Measurements from ENCODE around the gene MKKS. TPM values are rescaled to one million over a fixed set of nuclear protein-coding genes. Genes with fewer than 3 reads are reported as not detected.
A peak's percentile ranks its signal among the peaks of the same experiment; 100 is the strongest.

Gene MKKS
- total RNA-seq, 2 experiments from 2014 or later, result 7.1 to 7.5 TPM

DNA sequence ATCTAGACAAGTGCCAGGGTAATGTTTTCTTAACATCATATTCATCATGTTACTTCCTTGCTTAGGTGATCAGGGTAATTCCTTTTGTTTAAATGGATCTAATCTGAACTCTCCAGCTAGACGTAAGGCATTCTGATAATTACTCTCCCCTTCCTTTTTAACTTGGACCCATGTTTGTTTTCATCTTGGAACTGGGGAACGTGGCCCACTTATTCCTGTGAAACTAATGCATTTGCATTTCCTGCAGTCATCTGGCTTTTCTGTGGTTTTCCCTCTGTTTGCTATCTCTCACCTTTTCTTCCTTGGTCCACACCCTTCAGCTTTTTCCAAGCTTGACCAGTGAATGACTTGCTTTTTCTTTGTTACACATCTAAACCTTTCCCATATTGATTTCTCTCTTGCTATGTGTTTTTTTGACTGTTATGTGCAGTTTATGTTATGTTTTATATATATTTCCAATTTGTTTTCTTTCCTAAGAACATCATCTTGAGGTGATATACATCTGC lies 34.4 kb upstream of the MKKS start:
- DNase-seq, result no peak
- Mint-ChIP-seq H3K4me1 (ENCODE audit: low read depth) (peaks cover 10% of the 10 kb centered on the region), H3K36me3 (peaks cover 19% of the 10 kb centered on the region), H3K27me3 (no peaks in the 10 kb centered on the region), H3K27ac (no peak overlapping the region), H3K4me3 (no peak overlapping the region), H3K9me3 (peaks cover 6% of the 10 kb centered on the region)
- CTCF ChIA-PET, result interaction anchor here (0.9 kb wide), 1 partner anchor 191 kb away, joined by 3 read pairs; no protein-coding TSS in a partner anchor
- intact Hi-C loops (cut with micrococcal nuclease), result no loop called here
- POLR2A ChIA-PET, result no interaction called here

DNA sequence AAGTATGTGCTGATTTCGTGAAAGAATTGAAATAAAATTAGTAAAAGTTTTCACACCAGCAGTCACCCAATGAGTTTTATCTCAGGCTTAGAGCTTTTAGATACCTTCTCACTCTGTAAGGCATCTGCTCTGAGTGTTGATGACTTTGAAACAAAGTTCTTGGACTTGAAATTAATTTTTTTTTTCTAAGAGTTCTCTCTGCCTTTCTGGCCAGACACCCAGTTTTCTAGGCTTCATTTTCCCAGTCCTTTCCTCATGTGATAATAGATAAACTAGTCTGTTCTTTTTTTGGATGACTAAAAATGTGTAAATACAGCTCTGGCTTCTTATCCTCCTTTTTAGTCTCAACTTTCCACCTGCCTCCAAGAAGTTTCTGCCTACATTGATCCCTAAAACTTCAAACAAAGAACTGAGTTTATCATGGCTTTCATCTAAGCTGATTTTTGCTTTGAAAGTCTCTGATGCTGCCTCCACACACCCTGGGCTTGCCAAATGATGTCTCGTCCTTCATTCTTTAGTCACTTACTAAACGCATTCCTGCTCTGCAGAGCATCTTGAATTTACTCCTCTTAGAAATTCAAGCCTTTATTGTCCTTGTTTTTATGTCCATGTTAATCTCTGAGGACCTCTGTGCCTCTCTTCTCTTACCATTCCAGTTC lies 33.8 kb upstream of the MKKS start:
- ChIA-PET POLR2A (no interaction called here), CTCF (interaction anchor here (0.6 kb wide), 1 partner anchor 10 kb away, joined by 3 read pairs; no protein-coding TSS in a partner anchor)
- H3K9me3 Mint-ChIP-seq, result peaks cover 8% of the 10 kb centered on the region
- H3K27ac Mint-ChIP-seq, result no peak overlapping the region
- no peaks in the 10 kb centered on the region for H3K27me3 Mint-ChIP-seq
- H3K36me3 Mint-ChIP-seq, result peaks cover 25% of the 10 kb centered on the region
- DNase-seq, result no peak
- intact Hi-C loops (cut with micrococcal nuclease), result no loop called here
- peaks cover 12% of the 10 kb centered on the region for H3K4me1 Mint-ChIP-seq (ENCODE audit: low read depth)
- H3K4me3 Mint-ChIP-seq, result no peak overlapping the region

DNA sequence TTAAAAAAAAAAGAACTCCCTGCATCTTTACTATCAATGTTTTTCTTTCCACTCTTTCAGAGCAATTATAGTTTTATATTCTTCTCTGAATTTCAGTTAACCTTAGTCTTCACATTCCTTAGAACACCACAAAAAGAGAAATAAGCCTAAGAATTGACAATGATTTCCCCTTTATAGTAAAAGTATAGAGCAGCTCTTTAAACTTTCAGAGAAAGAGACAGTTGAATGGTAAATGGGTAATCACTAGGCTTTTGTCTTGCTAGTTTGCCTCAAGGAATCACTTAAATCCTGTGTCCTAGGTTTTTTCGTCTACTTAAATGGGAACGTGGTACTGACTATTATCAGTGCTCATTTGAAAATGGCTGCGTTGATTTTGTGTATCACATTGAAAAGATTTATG lies 32.8 kb upstream of the MKKS start:
- ChIA-PET CTCF (no interaction called here), POLR2A (no interaction called here)
- DNase-seq, result no peak
- no peak overlapping the region for H3K27ac Mint-ChIP-seq
- H3K4me1 Mint-ChIP-seq (ENCODE audit: low read depth), result peaks cover 16% of the 10 kb centered on the region
- H3K36me3 Mint-ChIP-seq, result peaks cover 28% of the 10 kb centered on the region
- no peak overlapping the region for H3K4me3 Mint-ChIP-seq
- peaks cover 8% of the 10 kb centered on the region for H3K9me3 Mint-ChIP-seq
- H3K27me3 Mint-ChIP-seq, result no peaks in the 10 kb centered on the region
- intact Hi-C loops (cut with micrococcal nuclease), result no loop called here

DNA sequence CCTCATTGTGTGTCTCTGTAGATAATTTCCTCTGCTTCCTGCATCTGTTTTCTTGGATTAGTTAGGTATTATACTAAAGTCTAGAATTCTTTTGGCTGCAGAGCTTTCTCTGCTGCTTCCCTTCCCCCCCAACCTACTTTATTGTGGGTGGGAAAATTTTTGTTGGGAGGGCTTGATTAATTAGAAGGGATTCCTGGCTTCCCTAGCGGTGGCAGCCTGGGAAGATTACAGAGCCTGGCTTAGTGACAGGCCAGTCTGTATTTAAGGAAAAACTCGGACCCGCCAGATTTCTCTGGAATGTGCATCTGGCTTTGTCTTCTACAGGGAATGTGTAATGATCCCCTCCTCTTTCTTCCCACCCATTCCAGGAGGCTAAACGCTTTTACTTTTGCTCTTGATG lies 32.3 kb upstream of the MKKS start:
- DNase-seq, result no peak
- POLR2A ChIA-PET, result no interaction called here
- H3K36me3 Mint-ChIP-seq, result peaks cover 23% of the 10 kb centered on the region
- H3K27ac Mint-ChIP-seq, result no peak overlapping the region
- peaks cover 21% of the 10 kb centered on the region for H3K4me1 Mint-ChIP-seq (ENCODE audit: low read depth)
- H3K9me3 Mint-ChIP-seq, result peaks cover 3% of the 10 kb centered on the region
- H3K4me3 Mint-ChIP-seq, result no peak overlapping the region
- CTCF ChIA-PET, result no interaction called here
- intact Hi-C loops (cut with micrococcal nuclease), result no loop called here
- H3K27me3 Mint-ChIP-seq, result no peaks in the 10 kb centered on the region

DNA sequence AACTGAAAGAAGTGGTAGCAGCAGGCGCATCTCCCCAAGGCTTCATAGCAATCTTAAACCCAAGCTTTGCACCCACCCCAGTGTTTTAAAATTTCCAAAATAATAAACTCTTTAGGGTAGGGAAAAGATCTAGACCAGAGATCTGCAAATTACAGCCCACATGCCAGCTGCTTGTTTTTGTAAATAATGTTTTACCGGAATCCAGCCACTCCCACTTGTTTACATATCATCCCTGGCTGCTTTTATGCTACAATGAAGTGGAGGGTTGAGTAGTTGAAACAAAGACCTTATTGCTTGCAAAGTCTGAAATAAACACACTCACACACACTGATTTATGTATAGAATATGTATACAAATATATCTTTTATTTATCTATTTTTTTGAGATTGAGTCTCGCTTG lies 31.1 kb upstream of the MKKS start:
- H3K36me3 Mint-ChIP-seq, result peaks cover 23% of the 10 kb centered on the region

DNA sequence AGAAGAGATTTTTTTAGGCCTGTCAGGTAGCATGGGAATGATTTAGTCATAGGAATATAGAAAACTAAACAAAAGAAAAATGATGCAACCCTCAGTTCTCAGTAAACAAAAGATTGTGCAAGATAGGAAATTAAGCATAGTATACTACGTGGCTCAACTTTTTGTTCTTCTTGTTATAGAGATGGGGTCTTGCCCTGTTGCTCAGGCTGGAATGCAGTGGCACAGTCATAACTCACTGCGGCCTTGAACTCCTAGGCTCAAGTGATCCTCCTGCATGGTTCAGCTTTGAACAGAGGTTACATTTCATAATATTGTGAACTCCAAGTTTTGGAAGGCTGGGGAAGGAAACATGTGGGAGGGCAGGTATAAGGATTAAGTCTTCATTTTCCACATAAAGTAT lies 29.6 kb upstream of the MKKS start:
- no peaks in the 10 kb centered on the region for H3K27me3 Mint-ChIP-seq
- no peak overlapping the region for H3K4me3 Mint-ChIP-seq
- peaks cover 31% of the 10 kb centered on the region for H3K36me3 Mint-ChIP-seq
- H3K4me1 Mint-ChIP-seq (ENCODE audit: low read depth), result peaks cover 18% of the 10 kb centered on the region
- H3K27ac Mint-ChIP-seq, result no peak overlapping the region
- peaks cover 2% of the 10 kb centered on the region for H3K9me3 Mint-ChIP-seq
- ChIA-PET CTCF (no interaction called here), POLR2A (no interaction called here)
- intact Hi-C loops (cut with micrococcal nuclease), result no loop called here
- no peak for DNase-seq

More for the DNA sequence above, 31.1 kb upstream of the MKKS start:
- DNase-seq, result no peak
- H3K4me1 Mint-ChIP-seq (ENCODE audit: low read depth), result peaks cover 20% of the 10 kb centered on the region
- CTCF ChIA-PET, result interaction anchor here (1.0 kb wide), 1 partner anchor 66 kb away, joined by 3 read pairs; no protein-coding TSS in a partner anchor
- no peak overlapping the region for H3K4me3 Mint-ChIP-seq
- no peaks in the 10 kb centered on the region for H3K27me3 Mint-ChIP-seq
- no peak overlapping the region for H3K27ac Mint-ChIP-seq
- POLR2A ChIA-PET, result interaction anchor here (0.5 kb wide), 1 partner anchor 31 kb away, joined by 3 read pairs; no protein-coding TSS in a partner anchor
- intact Hi-C loops (cut with micrococcal nuclease), result no loop called here
- peaks cover 2% of the 10 kb centered on the region for H3K9me3 Mint-ChIP-seq

DNA sequence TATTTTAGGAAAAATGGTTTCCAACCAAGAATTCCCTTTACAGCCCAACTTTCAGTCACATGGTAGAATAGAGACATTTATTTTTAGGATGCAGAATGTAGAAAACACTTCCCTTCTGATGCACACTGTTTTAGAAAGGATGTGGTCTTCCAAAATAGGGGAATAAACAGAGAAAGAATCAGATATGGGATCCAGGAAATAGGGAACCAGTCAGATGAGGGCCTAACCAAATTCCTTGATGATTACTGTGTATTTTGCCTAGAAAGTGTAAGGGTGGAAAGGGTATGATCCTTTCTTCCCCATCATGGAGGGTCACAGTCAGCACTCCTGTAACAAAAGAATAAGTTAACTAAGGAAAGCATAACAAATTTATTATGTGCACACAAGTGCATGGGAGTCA lies 28.5 kb upstream of the MKKS start:
- ChIA-PET CTCF (no interaction called here), POLR2A (no interaction called here)
- no peak overlapping the region for H3K27ac Mint-ChIP-seq
- intact Hi-C loops (cut with micrococcal nuclease), result no loop called here
- H3K27me3 Mint-ChIP-seq, result no peaks in the 10 kb centered on the region
- no peak overlapping the region for H3K4me3 Mint-ChIP-seq
- peaks cover 11% of the 10 kb centered on the region for H3K4me1 Mint-ChIP-seq (ENCODE audit: low read depth)
- peaks cover 39% of the 10 kb centered on the region for H3K36me3 Mint-ChIP-seq
- DNase-seq, result no peak
- peaks cover 9% of the 10 kb centered on the region for H3K9me3 Mint-ChIP-seq

DNA sequence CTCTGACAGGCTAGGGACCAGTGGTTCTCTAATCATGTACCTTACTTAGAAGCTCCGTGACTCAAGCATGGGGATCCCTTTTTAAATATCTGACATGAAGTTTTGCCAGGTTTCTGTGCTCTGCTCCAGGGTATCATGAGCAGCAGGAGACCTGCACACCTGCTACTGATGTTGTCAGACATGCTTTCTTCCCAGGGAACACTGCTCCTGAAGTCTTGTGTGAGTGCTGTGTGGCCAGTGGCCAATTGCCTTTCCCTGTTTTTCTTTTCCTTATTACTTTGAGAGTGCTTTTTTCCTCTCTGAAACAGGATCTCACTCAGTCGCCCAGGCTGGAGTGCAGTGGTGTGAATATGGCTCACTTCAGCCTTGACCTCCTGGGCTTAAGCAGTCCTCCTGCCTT lies 27.5 kb upstream of the MKKS start:
- intact Hi-C loops (cut with micrococcal nuclease), result no loop called here
- Mint-ChIP-seq H3K36me3 (peaks cover 43% of the 10 kb centered on the region), H3K4me1 (ENCODE audit: low read depth) (peaks cover 11% of the 10 kb centered on the region), H3K27ac (no peak overlapping the region), H3K27me3 (no peaks in the 10 kb centered on the region), H3K4me3 (no peak overlapping the region), H3K9me3 (peaks cover 15% of the 10 kb centered on the region)
- ChIA-PET POLR2A (interaction anchor here (0.5 kb wide), 1 partner anchor 259 kb away, joined by 3 read pairs; no protein-coding TSS in a partner anchor), CTCF (no interaction called here)
- DNase-seq, result no peak

DNA sequence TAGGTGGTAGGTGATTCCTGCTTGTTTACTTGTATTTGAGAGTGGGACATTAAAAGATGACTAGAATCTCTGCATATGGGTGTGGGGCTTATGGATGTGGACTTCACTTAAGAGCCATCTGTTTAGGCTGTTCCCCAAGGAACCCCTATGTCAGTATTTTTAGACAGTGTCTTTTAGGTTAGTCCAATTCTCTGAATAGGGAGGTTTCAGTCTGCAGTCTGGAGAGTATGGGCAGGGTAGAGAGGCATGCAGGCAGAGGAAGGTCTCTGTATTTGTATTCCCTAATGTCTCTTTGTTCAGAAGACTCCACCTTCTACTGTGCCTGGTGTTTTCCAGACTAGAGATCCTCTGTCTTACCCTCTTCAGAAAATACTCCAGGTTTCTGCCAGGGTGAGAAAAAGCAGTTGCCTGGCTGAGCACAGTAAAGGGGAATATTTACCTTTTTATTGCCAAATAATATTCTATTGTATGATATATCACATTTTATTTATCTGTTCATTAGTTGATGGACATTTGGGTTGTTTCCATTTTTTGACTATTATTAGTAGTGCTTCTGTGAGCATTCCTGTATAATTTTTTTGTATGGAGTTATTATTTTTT lies 20.2 kb upstream of the MKKS start:
- H3K27me3 Mint-ChIP-seq, result no peaks in the 10 kb centered on the region
- intact Hi-C loops (cut with micrococcal nuclease), result no loop called here
- DNase-seq, result no peak
- peaks cover 13% of the 10 kb centered on the region for H3K9me3 Mint-ChIP-seq
- CTCF ChIA-PET, result no interaction called here
- H3K27ac Mint-ChIP-seq, result no peak overlapping the region
- POLR2A ChIA-PET, result no interaction called here
- H3K36me3 Mint-ChIP-seq, result peaks cover 18% of the 10 kb centered on the region
- H3K4me1 Mint-ChIP-seq (ENCODE audit: low read depth), result peaks cover 16% of the 10 kb centered on the region
- H3K4me3 Mint-ChIP-seq, result no peak overlapping the region

DNA sequence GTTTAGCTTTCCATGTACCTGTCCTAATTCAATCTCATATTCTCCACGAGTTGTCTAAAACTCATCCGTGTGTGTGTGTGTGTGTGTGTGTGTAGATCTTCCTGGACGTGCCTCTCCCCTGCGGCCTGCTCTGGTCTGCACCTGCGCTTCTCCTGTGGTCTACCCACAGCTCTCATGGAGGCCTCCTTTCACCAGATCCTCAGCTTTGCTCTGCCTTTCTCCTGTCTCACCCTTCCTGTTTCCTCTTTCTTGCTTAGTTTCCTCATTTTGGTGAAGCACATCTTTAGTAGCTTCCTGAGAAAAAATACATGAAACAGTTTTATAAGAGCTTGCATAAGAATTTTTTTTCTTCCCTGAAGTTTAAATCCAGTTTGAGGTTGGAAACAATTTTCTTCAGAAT lies 19.2 kb upstream of the MKKS start:
- Mint-ChIP-seq H3K27ac (peak overlapping the region; percentile 49), H3K4me1 (ENCODE audit: low read depth) (peaks cover 17% of the 10 kb centered on the region), H3K9me3 (peaks cover 9% of the 10 kb centered on the region), H3K27me3 (no peaks in the 10 kb centered on the region), H3K36me3 (peaks cover 8% of the 10 kb centered on the region), H3K4me3 (no peak overlapping the region)
- intact Hi-C loops (cut with micrococcal nuclease), result no loop called here
- peak; percentile 54 for DNase-seq
- ChIA-PET POLR2A (interaction anchor here (0.6 to 1.4 kb wide), 2 partner anchors 18 to 23 kb away, joined by 3 to 5 read pairs; partner anchors contain the start of gene SLX4IP), CTCF (no interaction called here)

DNA sequence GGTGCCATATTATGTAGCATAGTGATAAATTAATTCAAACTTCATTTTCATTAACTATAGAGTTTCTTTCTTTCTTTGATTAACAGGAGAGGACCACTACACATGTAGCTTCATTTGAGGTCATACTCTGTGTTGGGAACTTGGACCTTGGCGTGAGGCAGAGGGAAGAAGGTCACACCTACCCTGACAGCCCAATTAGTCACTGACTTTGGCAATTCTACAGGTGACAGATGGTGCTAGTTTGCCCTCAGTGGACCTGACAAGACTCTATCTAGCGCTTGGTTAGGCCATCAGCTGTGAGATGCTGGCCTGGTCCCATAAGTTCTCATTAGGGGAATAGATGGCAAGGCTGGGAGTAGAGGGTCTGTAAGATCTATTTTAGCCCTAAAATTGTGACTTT lies 15.2 kb upstream of the MKKS start:
- CTCF ChIA-PET, result no interaction called here
- H3K4me3 Mint-ChIP-seq, result no peak overlapping the region
- intact Hi-C loops (cut with micrococcal nuclease), result loop anchor here (5.0 kb wide), 1 partner anchor 148 kb away; no protein-coding TSS in a partner anchor

DNA sequence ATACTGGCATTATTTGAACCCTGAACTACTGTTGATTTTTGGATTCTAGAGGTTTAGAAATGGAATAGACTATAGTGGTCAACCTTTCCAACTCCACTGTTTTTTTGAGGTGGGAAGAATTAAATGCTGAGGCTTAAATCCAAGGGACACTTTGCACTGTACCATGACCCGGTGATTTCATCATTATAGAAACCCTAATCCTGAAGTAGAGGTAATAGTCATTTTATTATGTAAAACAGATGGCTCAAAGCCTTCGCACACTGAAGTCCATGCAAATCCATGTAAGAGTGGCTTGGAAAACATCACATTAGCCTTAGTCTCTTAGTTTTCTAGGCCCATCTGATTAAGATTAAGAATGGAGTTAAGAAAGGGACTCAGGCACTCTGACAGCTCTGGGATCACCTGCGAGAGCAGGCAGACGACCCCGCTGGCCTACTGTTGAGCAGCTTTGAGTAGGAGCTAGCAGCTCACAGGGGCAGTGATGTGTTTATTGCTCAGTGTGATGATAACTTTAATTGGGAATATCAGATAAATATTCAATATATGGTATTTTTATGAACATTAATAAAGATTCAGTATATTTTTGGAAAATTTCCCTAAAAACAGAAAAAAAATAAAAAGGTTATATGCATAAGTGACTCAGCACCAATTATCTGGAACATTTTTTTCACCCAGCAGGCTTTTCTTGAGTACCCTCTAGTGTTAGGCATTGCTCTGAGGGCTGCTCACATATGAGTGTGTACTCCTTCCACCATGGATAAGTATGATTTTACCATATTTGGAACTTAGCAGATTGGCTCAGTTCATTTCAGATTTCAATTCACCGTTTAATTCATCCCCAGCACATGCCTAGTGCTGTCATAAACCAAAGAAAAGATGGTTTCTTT lies 14.5 kb upstream of the MKKS start:
- Mint-ChIP-seq H3K27me3 (no peaks in the 10 kb centered on the region), H3K4me1 (ENCODE audit: low read depth) (peaks cover 28% of the 10 kb centered on the region), H3K27ac (no peak overlapping the region), H3K36me3 (peaks cover 2% of the 10 kb centered on the region), H3K9me3 (no peaks in the 10 kb centered on the region), H3K4me3 (no peak overlapping the region)
- CTCF ChIA-PET, result interaction anchor here (0.6 kb wide), 1 partner anchor 546 kb away, joined by 3 read pairs; no protein-coding TSS in a partner anchor
- intact Hi-C loops (cut with micrococcal nuclease), result loop anchor here (5.0 kb wide), 1 partner anchor 149 kb away; no protein-coding TSS in a partner anchor
- no peak for DNase-seq
- POLR2A ChIA-PET, result no interaction called here

More for the DNA sequence above, 15.2 kb upstream of the MKKS start:
- Mint-ChIP-seq H3K27me3 (no peaks in the 10 kb centered on the region), H3K9me3 (no peaks in the 10 kb centered on the region), H3K36me3 (no peaks in the 10 kb centered on the region), H3K4me1 (ENCODE audit: low read depth) (peaks cover 32% of the 10 kb centered on the region), H3K27ac (no peak overlapping the region)
- POLR2A ChIA-PET, result no interaction called here
- no peak for DNase-seq
